ENCODE data around the gene CHD5. TPM values are rescaled to one million over a fixed set of nuclear protein-coding genes. Genes with fewer than 3 reads are reported as not detected.

CHD5 gene
- total RNA-seq, 4 donors from 2014 or later = 0.15 to 0.94 (median 0.26) TPM

GRCh38 chr1:6207921-6208320 lies 27.8 kb upstream of the CHD5 start:
- 94 to 95% methylated on average over 10 of the region's 10 CpGs for WGBS, 2 donors
- no peaks in the 10 kb centered on the region for H3K36me3 ChIP-seq
- no peak for DNase-seq
- TF ChIP-seq CTCF (IDR thresholded peaks at IDR 0.05) = no peak
- no peak for TF ChIP-seq POLR2A (IDR thresholded peaks at IDR 0.05)
- intact Hi-C loops (cut with DNase I) = loop anchor here (5.0 kb wide), 1 partner anchor 34 kb away; the partner anchor contains the start of gene HES3
- peaks cover 24 to 32% of the 10 kb centered on the region in 2 donors for H3K4me1 ChIP-seq
- H3K9me3 ChIP-seq = no peaks in the 10 kb centered on the region
- no peak overlapping the region for H3K27ac ChIP-seq
- H3K27me3 ChIP-seq = no peaks in the 10 kb centered on the region
- H3K4me3 ChIP-seq (replicated peaks in 1 of 3) = no peak overlapping the region

GRCh38 chr1:6207075-6207885 lies 27.2 kb upstream of the CHD5 start:
- H3K4me3 ChIP-seq (replicated peaks in 1 of 3) = no peak overlapping the region
- no peak overlapping the region for H3K27ac ChIP-seq
- peaks cover 24 to 32% of the 10 kb centered on the region in 2 donors for H3K4me1 ChIP-seq
- no peak for TF ChIP-seq CTCF (IDR thresholded peaks at IDR 0.05)
- no peak for TF ChIP-seq POLR2A (IDR thresholded peaks at IDR 0.05)
- DNase-seq = no peak
- 90% methylated on average over 2 to 17 of the region's 19 CpGs for WGBS, 2 donors
- H3K27me3 ChIP-seq = no peaks in the 10 kb centered on the region
- H3K9me3 ChIP-seq = no peaks in the 10 kb centered on the region
- intact Hi-C loops (cut with DNase I) = loop anchor here (5.0 kb wide), 1 partner anchor 35 kb away; the partner anchor contains the start of gene HES3
- H3K36me3 ChIP-seq = no peaks in the 10 kb centered on the region

- no peak for TF ChIP-seq POLR2A (IDR thresholded peaks at IDR 0.05)
- no peak for TF ChIP-seq CTCF (IDR thresholded peaks at IDR 0.05)
- Histone ChIP-seq H3K4me3 (replicated peaks in 1 of 3) (peak overlapping the region in 2 of 3 donors; percentile 22 to 47), H3K4me1 (peaks cover 24 to 32% of the 10 kb centered on the region in 2 donors), H3K27me3 (no peaks in the 10 kb centered on the region), H3K9me3 (no peaks in the 10 kb centered on the region), H3K36me3 (no peaks in the 10 kb centered on the region), H3K27ac (peak overlapping the region in 1 of 3 donors; percentile 63)
- no peak for DNase-seq
- intact Hi-C loops (cut with DNase I) = loop anchor here (5.0 kb wide), 1 partner anchor 36 kb away; the partner anchor contains the start of gene HES3
- WGBS, 2 donors = 20% methylated on average over 1 of the region's 25 CpGs; no CpG with 5 or more reads in 1 of the 2 donors
These were observed 26.4 kb upstream of the CHD5 start for GRCh38 chr1:6206520-6206855.

GRCh38 chr1:6205849-6206519 lies 25.9 kb upstream of the CHD5 start, which contains the start of gene RNF207:
Gene RNF207, plus strand, starts transcription at chr1:6206119. Its CDS starts 417 bp downstream, at chr1:6206536.
- H3K27me3 ChIP-seq = no peaks in the 10 kb centered on the region
- H3K9me3 ChIP-seq = no peaks in the 10 kb centered on the region
- DNase-seq = peak; percentile 71 to 72
- intact Hi-C loops (cut with DNase I) = loop anchor here (5.0 kb wide), 1 partner anchor 36 kb away; the partner anchor contains the start of gene HES3
- H3K27ac ChIP-seq = peak within 1 kb of the TSS in 2 of 3 donors; percentile 56 to 63
- H3K4me3 ChIP-seq (replicated peaks in 1 of 3) = peak within 1 kb of the TSS; percentile 18 to 47 (median 22)
- H3K36me3 ChIP-seq = no peaks in the 10 kb centered on the region
- WGBS, 2 donors = 0 to 2% methylated on average over 2 to 16 of the region's 66 CpGs
- TF ChIP-seq CTCF (IDR thresholded peaks at IDR 0.05) = no peak
- TF ChIP-seq POLR2A (IDR thresholded peaks at IDR 0.05) = peak in 1 of 2 donors; percentile 58
- H3K4me1 ChIP-seq = peaks cover 24 to 32% of the 10 kb centered on the region in 2 donors
